Retinal pigment epithelial cell (primary cell): ENCODE measurements around the gene IQCN.

Source experiments
- DNase-seq: peaks from one replicate; pipeline ENCODE4 v3.0.0-alpha.2; 2010; ENCODE audit warnings: low read depth
- H3K4me3 ChIP-seq: 2 replicates; pipeline ENCODE4 v1.5.1; 2011; ENCODE audit warnings: mild to moderate bottlenecking, low read length, control low read depth, moderate library complexity
- TF ChIP-seq, protein P1 (sequence below): conservative IDR thresholded peaks from 2 replicates; pipeline ENCODE4 v1.5.1; 2011; ENCODE audit warnings: low read depth, low read length, control low read depth, inconsistent platforms

Gene IQCN

GRCh38 chr19:18310118-18310909 lies 36.1 kb upstream of the IQCN start:
- no peak for DNase-seq
- TF ChIP-seq, protein P1, sequence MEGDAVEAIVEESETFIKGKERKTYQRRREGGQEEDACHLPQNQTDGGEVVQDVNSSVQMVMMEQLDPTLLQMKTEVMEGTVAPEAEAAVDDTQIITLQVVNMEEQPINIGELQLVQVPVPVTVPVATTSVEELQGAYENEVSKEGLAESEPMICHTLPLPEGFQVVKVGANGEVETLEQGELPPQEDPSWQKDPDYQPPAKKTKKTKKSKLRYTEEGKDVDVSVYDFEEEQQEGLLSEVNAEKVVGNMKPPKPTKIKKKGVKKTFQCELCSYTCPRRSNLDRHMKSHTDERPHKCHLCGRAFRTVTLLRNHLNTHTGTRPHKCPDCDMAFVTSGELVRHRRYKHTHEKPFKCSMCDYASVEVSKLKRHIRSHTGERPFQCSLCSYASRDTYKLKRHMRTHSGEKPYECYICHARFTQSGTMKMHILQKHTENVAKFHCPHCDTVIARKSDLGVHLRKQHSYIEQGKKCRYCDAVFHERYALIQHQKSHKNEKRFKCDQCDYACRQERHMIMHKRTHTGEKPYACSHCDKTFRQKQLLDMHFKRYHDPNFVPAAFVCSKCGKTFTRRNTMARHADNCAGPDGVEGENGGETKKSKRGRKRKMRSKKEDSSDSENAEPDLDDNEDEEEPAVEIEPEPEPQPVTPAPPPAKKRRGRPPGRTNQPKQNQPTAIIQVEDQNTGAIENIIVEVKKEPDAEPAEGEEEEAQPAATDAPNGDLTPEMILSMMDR: no peak
- no peak overlapping the region for H3K4me3 ChIP-seq

DNA sequence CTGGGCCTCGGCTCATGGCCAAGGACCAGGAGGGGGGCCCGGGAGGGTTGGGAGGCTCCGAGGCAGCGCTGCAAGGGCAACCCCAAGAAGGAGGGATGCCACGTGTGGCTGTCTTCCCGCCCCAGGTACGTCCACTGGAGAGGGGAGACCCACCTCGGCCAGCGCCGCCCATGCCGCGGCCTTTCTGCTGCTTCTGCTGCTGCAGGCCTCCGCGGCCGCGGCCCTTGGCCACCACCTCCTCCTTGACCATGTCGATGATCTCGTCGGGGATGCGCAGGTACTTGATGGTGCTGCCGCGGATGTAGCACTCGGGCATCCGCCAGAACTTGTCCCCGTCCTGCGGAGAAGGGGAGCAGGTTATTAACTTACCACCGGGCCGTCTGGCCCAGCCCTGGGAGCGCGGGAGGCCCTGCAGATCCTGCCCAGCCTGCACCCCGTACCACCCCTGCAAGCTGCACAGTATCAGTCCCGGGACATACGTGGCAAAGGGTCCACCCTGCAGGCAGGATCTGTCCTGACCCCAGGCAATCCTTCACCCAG lies 35.3 kb upstream of the IQCN start:
- no peak overlapping the region for H3K4me3 ChIP-seq
- DNase-seq: no peak
- TF ChIP-seq, protein P1: no peak

DNA sequence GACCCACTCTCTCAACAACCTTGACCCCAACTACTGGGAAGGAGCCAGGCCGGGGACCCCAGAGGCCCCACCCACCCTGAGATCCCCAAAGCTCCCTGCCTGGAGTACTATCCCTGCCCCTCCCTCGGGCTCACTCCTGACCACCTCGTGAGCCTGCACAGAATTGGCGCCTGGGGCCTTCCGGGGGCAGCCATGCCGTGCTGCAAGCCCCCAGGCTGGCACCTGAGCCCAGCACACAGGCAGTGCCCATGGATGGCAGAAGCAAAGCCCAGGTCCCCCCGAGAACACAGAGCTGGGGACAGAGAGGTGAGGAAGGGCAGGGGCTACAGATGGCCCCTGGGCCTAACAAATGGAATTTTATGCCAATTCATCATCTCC lies 34.7 kb upstream of the IQCN start:
- DNase-seq: no peak
- TF ChIP-seq, protein P1: no peak

GRCh38 chr19:18308051-18308947 lies 34.0 kb upstream of the IQCN start:
- TF ChIP-seq, protein P1: no peak
- no peak for DNase-seq
- H3K4me3 ChIP-seq: no peak overlapping the region

More for the DNA sequence above, 34.7 kb upstream of the IQCN start:
- no peak overlapping the region for H3K4me3 ChIP-seq

DNA sequence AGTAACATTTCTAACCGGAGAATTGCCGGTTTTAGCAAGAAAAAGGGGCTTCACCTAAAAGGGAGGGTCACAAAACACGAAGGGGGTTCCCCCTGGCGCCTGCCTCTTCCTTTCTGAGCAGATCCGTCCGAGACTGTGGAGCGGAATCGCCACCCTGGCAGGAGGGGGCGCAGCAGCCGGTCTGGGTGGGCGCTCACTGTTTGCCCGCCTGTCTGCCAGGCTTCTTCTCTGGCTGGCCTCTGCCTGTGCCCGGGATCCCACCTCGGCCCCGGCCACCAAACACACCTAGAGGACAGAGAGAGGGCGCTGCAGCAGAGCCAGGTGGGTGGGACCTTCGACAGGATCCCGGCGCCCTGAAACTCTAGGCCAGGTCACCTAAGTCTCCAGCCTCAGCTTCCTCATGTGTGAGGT lies 33.0 kb upstream of the IQCN start:
- H3K4me3 ChIP-seq: no peak overlapping the region
- DNase-seq: no peak
- TF ChIP-seq, protein P1: no peak

DNA sequence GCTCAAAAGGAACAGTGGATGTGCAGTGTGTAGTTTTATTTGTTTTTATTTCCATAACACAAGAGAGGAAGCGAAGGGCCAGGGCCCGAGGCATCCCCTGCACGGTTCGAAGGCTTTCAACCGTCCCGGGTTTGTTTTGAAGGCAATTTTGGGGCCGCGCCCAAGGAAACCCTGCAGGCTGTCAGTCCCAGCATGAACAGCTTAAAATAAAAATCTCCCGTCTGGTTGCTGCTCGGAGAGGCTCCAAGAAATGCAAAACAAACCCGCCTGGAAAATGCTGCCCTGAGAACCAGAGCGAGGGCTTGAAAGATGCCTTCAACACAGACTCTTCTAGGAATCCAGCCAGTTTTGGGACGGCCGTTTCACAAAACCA lies 32.6 kb upstream of the IQCN start:
- no peak for DNase-seq
- H3K4me3 ChIP-seq: no peak overlapping the region
- TF ChIP-seq, protein P1: no peak
